Activated naive CD8-positive, alpha-beta T cell treated with anti-CD3 and anti-CD28 coated beads, Interleukin-2, amount 10 ng/mL, durations not matched to agents 7 days and 5 days (primary cell): ENCODE results near the gene IGF2R. TPM values are rescaled to one million over a fixed set of nuclear protein-coding genes. Genes with fewer than 3 reads are reported as not detected.
"Not testable (repeated sequence)": the region's sequence is repeated elsewhere in the genome, so short reads cannot be mapped to it uniquely, and the experiment has no call there.

ENCODE experiments used
- ATAC-seq: fragments of 150-1000 bp; cut with Tn5 transposase; one replicate; pipeline ENCODE4 v1.10.0; 2021; ENCODE audit warnings: low read depth, moderate library complexity
- POLR2A ChIA-PET: fragments of 350-600 bp; sonication (Branson Sonifier 250); formaldehyde crosslinking; loops from one replicate; lab custom pipeline; 2021; ENCODE audit warnings: antibody characterized with exemption; lab: Charles Lee
- DNase-seq: peaks from one replicate; pipeline ENCODE4 v3.0.0; 2021
- H3K27ac Mint-ChIP-seq: one replicate; pipeline ENCODE4 v1.8.0; 2022; ENCODE audit warnings: mild to moderate bottlenecking, mixed read lengths
- H3K27me3 Mint-ChIP-seq: one replicate; pipeline ENCODE4 v1.8.0; 2022; ENCODE audit warnings: mild to moderate bottlenecking, moderate library complexity, mixed read lengths
- H3K36me3 Mint-ChIP-seq: one replicate; pipeline ENCODE4 v1.8.0; 2021; ENCODE audit warnings: mild to moderate bottlenecking, mixed read lengths
- H3K4me1 Mint-ChIP-seq: one replicate; pipeline ENCODE4 v1.8.0; 2021; ENCODE audit warnings: mixed read lengths
- H3K4me3 Mint-ChIP-seq: one replicate; pipeline ENCODE4 v1.8.0; 2022; ENCODE audit warnings: mild to moderate bottlenecking, moderate library complexity, mixed read lengths
- H3K9me3 Mint-ChIP-seq: one replicate; pipeline ENCODE4 v1.8.0; 2021; ENCODE audit warnings: mixed read lengths
- total RNA-seq, 2 experiments: library from RNA; stranded (reverse); gene quantifications; one replicate each; pipeline ENCODE4 v1.2.3, GENCODE V29; 2021

Gene IGF2R
- total RNA-seq, 2 experiments from 2014 or later = 75.0 to 77.7 TPM

DNA sequence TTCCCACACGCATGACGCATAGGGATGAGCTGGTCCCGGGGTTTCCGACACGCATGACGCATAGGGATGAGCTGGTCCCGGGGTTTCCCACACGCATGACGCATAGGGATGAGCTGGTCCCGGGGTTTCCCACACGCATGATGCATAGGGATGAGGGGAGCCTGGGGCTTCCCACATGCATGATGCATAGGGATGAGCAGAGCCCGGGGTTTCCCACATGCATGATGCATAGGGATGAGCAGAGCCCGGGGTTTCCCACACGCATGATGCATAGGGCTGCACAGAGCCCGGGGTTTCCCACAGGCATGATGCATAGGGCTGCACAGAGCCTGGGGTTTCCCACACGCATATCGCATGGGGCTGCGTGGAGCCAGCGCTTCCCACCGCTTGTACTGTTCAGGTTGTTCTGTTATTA is 165.5 kb downstream of the IGF2R start:
- H3K9me3 Mint-ChIP-seq, DNase-seq, H3K27me3 Mint-ChIP-seq, H3K4me3 Mint-ChIP-seq, ATAC-seq, POLR2A ChIA-PET, H3K36me3 Mint-ChIP-seq, H3K27ac Mint-ChIP-seq, H3K4me1 Mint-ChIP-seq: not testable (repeated sequence)

DNA sequence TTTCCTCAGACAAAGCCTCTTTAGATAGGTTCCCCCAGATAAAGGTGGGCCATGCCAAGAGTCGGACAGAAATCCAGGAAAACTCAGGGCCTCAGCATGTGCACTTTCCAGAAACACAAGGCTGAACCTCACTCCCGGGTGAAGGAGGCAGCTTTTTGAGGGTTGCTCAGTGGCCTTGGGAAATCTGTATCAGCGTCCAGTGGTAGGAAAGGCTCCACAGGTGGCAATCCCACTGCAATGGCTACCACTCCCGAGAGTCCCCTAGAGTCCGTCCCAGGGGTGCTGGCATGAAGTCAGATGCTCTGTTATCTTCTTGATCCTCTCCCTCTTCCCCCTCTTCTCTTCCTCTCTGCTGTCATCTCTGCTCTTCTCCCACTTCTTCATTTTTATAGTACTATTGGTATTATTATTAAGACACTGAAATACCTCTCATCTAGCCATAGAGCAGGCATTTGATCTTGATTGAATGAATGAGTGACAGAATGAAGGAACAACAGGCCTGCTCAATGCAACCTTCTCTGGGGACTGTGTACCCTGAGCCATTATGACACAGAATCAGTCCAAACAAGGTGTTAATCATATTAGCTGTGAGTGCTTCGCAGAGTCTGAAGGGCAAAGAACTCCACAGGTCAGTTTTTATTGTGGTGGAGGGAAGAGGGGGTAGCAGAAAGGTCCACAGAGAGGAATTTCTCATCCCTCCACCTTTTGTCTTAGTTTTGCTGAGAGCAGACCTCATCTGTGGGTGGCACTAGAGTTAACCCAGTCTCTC is 166.1 kb downstream of the IGF2R start:
- no peak for DNase-seq
- H3K36me3 Mint-ChIP-seq = no peaks in the 10 kb centered on the region
- H3K4me1 Mint-ChIP-seq = peaks cover 8% of the 10 kb centered on the region
- no peaks in the 10 kb centered on the region for H3K27me3 Mint-ChIP-seq
- ATAC-seq = no peak
- H3K9me3 Mint-ChIP-seq = no peaks in the 10 kb centered on the region
- H3K4me3 Mint-ChIP-seq = no peak overlapping the region
- POLR2A ChIA-PET = no interaction called here
- H3K27ac Mint-ChIP-seq = no peak overlapping the region

DNA sequence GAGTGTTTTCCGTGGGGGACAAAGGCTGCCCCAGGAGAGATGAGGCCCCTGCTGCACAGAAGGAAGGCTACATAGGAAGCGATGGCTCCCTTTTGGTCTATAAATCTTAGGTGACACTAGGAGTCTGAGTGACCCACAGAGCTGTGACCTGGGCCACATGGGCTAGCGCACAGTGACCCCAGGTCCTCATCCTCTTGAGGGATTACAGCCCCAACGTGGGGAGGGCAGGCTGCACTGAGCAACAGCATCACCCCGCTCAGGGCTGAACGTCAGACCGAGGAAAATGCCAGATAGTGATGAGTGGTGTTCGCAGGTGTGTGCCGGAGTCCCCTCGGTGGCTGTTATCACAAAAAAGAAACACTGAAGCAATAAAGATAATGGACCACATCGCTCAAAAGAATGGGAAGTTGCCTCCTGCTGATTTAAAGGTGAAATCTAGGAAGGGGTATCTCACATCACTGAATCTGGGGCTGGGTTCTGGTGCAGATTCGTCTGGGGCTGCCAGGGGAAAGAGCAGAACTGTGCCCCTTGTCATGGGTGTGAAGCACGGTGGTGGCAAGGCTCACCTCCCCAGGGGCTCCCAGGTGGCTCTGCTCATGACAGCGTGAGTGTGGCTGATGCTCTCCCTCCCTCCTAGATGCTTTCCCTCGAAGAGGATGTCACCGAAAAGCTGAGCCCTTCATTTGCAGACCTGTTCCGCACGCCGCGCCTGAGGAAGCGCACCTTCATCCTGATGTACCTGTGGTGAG is 167.2 kb downstream of the IGF2R start:
- Mint-ChIP-seq H3K9me3 (no peaks in the 10 kb centered on the region), H3K36me3 (no peaks in the 10 kb centered on the region), H3K27ac (no peak overlapping the region), H3K4me1 (peaks cover 8% of the 10 kb centered on the region), H3K27me3 (no peaks in the 10 kb centered on the region), H3K4me3 (no peak overlapping the region)
- POLR2A ChIA-PET = no interaction called here
- DNase-seq (no peak), ATAC-seq (no peak)

DNA sequence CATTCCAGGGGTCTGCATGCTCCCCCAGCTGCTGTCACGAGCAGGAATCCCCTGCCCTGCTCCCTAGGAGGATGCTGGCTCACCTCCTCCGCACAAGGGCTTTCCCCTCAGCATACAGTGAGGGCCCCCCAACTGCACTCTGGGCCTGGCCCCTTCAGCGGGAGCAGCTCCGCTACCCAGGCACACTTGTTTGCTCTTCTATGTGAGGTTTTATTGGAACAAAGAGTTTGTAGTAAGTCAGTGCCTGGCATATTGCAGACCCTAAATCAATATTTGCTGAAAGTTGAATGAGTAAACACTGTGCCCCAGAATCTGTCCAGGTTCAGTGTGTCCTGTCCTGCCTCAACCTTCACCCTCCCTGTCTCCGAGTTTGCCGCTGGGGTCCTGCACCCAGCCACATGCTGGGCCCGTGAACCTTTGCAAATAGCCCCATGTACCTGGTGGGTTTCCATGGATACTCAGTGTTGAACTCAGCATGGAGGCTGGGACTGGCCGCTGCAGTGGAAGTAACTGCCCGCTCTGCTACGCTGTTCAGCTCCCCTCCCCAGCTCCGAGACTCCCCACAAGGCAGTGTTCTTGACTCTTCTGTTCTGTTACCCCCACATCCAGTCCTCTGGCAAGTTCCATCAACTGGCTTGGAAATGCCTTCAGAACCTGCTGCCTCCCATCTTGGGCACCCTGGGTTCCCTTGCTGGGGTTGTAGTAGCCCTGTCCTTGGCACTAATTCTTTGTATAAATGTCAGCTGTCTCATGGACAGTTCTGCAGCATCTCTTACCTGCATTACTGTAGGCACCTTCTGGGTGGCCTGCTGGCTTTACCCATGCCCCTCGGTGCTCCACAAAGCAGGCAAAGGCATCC is 168.5 kb downstream of the IGF2R start:
- no peak for ATAC-seq
- Mint-ChIP-seq H3K27ac (no peak overlapping the region), H3K27me3 (no peaks in the 10 kb centered on the region), H3K9me3 (no peaks in the 10 kb centered on the region), H3K4me1 (peaks cover 8% of the 10 kb centered on the region), H3K36me3 (no peaks in the 10 kb centered on the region), H3K4me3 (no peak overlapping the region)
- POLR2A ChIA-PET = interaction anchor here (1.0 kb wide), 1 partner anchor 318 kb away, joined by 4 read pairs; no protein-coding TSS in a partner anchor
- no peak for DNase-seq

DNA sequence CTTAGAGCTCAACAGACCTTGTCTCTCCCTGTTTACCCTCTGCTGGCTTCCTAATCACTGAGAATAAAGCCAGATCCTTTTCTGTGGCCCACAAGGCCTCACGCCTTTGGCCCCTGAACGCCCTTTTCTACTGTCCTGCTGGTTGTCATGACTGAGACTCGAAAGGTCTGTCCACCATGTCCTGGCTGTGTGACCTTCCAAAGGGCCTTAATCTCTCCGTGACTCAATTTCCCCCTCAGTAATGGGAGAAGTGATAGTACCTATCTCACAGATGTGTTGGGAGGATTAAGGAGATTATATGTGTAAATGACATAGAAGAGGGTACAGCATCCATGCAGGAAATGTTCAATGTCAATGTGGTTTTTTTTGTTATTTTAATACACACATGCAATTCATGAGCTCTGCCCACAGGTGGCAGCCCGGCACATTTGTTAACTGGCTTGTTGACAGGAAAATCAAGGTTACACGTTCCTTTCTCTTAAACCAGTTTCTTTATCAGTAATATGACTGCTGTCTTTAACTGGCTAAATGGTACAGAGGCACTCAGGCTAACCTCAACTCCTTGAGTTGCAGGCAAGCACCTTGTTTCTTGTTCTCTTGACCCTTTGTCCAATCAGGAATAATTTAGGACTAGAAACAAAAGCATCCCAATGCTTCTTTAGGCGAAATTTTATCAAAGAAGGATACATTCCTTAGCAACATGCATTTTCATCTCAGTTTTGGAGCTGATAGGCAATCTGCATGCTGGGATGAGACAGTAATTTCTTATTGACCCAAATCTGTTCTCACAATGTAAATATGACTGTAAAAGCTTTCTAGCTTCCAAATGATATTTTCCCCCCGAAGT is 169.3 kb downstream of the IGF2R start:
- Mint-ChIP-seq H3K9me3 (no peaks in the 10 kb centered on the region), H3K4me1 (peaks cover 8% of the 10 kb centered on the region), H3K27ac (no peak overlapping the region), H3K4me3 (no peak overlapping the region), H3K36me3 (no peaks in the 10 kb centered on the region), H3K27me3 (no peaks in the 10 kb centered on the region)
- DNase-seq (peak; percentile 73), ATAC-seq (peak; percentile 64)
- POLR2A ChIA-PET = interaction anchor here (1.0 kb wide), 1 partner anchor 317 kb away, joined by 4 read pairs; no protein-coding TSS in a partner anchor

DNA sequence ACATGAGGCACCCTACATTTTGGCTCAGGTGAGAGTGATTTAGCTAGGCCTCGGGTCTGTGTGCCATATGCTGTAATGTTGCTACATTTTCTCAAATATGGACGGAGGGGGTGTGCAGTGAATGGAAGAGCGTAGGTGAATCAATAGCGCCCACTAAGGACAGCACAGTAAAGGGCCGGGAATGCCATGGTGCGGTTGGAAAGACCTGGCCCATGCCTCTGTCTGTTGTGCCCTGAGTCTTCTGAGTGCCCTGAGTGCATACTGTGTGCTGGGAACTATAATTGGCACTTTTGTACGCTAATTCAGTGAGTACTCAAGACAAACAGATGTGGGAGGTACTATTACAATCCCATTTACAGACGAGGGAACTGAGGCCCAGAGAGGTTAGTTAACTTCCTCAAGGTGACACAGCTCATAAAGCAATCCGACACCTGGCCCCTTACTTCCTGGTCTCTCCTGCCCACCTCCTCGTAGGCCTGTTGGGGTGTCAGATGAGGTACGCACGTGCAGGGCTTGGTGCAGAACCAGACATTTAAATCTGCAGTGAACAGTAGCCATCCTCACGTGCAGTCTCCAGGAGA is 170.0 kb downstream of the IGF2R start:
- DNase-seq (no peak), ATAC-seq (no peak)
- H3K4me3 Mint-ChIP-seq = no peak overlapping the region
- POLR2A ChIA-PET = interaction anchor here (1.0 kb wide), 1 partner anchor 316 kb away, joined by 4 read pairs; no protein-coding TSS in a partner anchor
- H3K9me3 Mint-ChIP-seq = no peaks in the 10 kb centered on the region
- no peaks in the 10 kb centered on the region for H3K36me3 Mint-ChIP-seq
- no peak overlapping the region for H3K27ac Mint-ChIP-seq
- no peaks in the 10 kb centered on the region for H3K27me3 Mint-ChIP-seq
- peaks cover 8% of the 10 kb centered on the region for H3K4me1 Mint-ChIP-seq

DNA sequence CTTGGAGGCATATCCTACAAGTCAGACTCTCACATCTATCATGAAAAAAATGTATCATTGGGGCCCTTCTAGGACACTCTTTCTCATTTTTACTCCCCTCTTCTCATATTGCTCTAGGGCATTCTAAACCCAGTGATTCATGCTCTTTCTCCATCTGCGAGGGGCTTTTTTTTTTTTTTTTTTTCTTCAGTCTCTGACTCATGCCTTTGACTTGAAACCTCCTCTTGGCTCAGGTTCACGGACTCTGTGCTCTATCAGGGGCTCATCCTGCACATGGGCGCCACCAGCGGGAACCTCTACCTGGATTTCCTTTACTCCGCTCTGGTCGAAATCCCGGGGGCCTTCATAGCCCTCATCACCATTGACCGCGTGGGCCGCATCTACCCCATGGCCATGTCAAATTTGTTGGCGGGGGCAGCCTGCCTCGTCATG is 170.6 kb downstream of the IGF2R start:
- H3K27ac Mint-ChIP-seq = no peak overlapping the region
- POLR2A ChIA-PET = no interaction called here
- peaks cover 2% of the 10 kb centered on the region for H3K27me3 Mint-ChIP-seq
- H3K9me3 Mint-ChIP-seq = peaks cover 2% of the 10 kb centered on the region
- no peaks in the 10 kb centered on the region for H3K36me3 Mint-ChIP-seq
- DNase-seq = no peak
- peaks cover 10% of the 10 kb centered on the region for H3K4me1 Mint-ChIP-seq
- ATAC-seq = no peak
- H3K4me3 Mint-ChIP-seq = no peak overlapping the region

DNA sequence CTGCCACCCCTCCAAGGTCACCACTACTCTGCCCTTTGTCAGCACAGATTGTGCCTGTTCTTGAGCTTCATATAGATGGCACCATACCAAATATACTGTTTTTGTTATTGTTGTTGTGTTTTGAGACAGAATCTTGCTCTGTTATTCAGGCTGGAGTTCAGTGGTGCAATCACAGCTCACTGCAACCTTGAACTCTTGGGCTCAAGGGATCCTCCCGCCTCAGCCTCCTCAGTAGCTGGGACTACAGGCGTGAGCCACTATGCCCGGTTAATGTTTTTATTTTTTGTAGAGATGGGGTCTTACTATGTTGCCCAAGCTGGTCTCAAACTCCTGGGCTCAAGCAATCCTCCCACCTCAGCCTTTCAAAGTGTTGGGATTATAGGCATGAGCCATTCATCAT is 171.6 kb downstream of the IGF2R start:
- H3K36me3 Mint-ChIP-seq, H3K9me3 Mint-ChIP-seq, H3K27ac Mint-ChIP-seq, ATAC-seq, H3K4me1 Mint-ChIP-seq, H3K4me3 Mint-ChIP-seq, POLR2A ChIA-PET, H3K27me3 Mint-ChIP-seq, DNase-seq: not testable (repeated sequence)

DNA sequence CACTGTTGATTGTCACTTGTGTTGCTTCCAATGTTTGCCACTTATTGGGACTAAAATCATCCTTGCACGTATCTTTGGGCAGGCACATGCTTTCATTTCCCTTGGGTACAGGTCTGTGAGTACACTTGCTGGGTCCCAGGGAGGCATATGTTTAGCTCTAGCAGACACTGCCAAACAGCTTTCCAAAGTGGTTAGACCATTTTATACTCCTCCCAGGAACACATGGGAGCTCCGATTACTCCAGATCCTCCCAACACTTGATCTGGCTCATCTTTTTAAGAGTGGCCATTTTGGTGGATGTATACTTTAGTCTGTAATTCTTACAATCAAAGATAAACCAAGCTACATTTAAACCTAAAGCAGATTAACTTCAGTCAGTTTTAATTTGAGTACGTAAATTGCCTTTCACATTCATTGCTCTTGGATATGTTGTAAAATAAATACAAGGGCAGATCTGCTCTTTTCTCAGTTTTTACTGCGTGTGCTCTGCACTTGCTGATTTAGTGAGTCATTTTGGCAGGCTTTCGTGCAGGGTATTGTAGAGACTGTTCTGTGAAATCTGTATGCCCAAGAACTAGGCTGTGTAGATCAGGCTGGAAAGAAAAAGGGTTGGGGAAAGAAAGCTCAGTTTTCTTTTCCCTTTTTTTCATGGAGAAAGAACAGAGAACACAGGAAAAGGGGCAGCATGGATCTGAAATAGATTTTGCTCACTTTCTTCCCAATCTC is 172.3 kb downstream of the IGF2R start:
- H3K4me1 Mint-ChIP-seq = peaks cover 10% of the 10 kb centered on the region
- H3K4me3 Mint-ChIP-seq = no peak overlapping the region
- no peak for DNase-seq
- no peak overlapping the region for H3K27ac Mint-ChIP-seq
- ATAC-seq = no peak
- peaks cover 2% of the 10 kb centered on the region for H3K9me3 Mint-ChIP-seq
- POLR2A ChIA-PET = no interaction called here
- H3K27me3 Mint-ChIP-seq = peaks cover 2% of the 10 kb centered on the region
- H3K36me3 Mint-ChIP-seq = no peaks in the 10 kb centered on the region

DNA sequence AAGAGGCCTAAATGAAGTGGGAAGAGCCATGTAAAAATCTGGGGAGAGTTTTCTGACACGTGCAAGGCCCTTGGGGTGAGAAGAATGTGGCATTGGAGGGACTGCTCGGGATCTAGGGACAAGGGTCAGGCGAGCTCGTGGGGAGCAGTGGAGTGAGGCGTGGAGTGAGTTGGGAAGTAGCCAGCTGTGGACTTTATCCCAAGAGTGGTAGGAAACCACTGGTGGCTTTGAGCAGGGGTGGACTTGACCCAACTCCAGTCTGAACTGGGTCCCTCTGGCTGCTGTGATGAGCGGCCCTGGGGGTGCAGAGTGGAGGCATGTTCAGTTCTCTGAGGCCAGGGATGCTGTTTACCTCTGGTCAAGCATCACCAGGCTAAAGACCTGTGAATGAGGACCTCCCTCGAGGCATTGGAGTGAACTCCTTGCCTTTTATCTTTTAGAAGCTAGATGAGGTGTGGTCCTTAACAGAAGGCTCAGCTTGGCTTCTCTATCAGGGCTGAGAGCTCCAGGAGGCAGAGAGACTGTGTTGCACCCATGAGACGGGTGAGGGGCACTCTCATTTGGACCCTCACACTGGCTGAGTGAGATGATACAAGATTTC is 173.3 kb downstream of the IGF2R start:
- H3K4me3 Mint-ChIP-seq = no peak overlapping the region
- no peaks in the 10 kb centered on the region for H3K36me3 Mint-ChIP-seq
- ATAC-seq = no peak
- peaks cover 10% of the 10 kb centered on the region for H3K4me1 Mint-ChIP-seq
- POLR2A ChIA-PET = no interaction called here
- no peak overlapping the region for H3K27ac Mint-ChIP-seq
- peaks cover 2% of the 10 kb centered on the region for H3K9me3 Mint-ChIP-seq
- DNase-seq = no peak
- peaks cover 2% of the 10 kb centered on the region for H3K27me3 Mint-ChIP-seq

DNA sequence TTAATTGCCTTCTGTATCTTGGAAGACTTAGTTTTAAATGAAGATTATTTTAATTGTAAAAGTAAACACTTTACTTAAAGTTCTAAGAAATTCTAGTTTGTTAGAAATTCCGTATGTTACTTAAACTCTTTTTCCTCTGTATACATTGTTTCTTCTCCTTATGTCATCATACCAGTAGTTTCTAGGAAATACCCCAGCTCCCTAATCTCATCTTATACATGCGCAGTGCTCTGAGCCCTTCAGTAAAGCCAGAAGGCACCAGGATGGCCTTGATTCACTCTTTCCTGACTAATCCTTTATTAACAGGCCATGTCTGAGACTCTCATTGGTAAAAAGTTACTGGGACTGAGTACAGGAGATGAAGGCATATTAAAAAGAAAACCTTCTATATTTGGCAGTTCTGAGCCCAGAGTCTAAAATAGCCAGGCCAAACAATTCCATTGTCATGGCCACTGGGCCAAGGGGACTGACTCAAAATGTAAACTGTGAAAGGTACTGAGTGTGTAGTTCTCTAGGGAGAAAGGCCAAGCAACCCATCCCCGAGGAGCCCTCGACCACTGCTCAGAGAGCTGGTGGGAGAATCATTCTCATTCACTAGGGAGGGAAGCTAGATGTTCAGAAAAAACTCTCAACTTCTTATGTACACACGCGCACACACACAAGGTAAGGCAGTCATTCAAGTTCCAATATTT is 177.7 kb downstream of the IGF2R start:
- H3K27ac Mint-ChIP-seq = no peak overlapping the region
- no peak for DNase-seq
- peaks cover 3% of the 10 kb centered on the region for H3K9me3 Mint-ChIP-seq
- peaks cover 5% of the 10 kb centered on the region for H3K27me3 Mint-ChIP-seq
- POLR2A ChIA-PET = no interaction called here
- H3K4me3 Mint-ChIP-seq = no peak overlapping the region
- peaks cover 1% of the 10 kb centered on the region for H3K4me1 Mint-ChIP-seq
- H3K36me3 Mint-ChIP-seq = no peaks in the 10 kb centered on the region
- ATAC-seq = no peak
